Measurements from ENCODE around the gene GIPC2. TPM values are rescaled to one million over a fixed set of nuclear protein-coding genes. Genes with fewer than 3 reads are reported as not detected.

GIPC2 gene
- total and polyA plus RNA-seq, 2 donors (not counting 3 experiments of a cell fraction or from before 2014, with no cell fraction given) = 2.8 to 9.6 TPM

DNA sequence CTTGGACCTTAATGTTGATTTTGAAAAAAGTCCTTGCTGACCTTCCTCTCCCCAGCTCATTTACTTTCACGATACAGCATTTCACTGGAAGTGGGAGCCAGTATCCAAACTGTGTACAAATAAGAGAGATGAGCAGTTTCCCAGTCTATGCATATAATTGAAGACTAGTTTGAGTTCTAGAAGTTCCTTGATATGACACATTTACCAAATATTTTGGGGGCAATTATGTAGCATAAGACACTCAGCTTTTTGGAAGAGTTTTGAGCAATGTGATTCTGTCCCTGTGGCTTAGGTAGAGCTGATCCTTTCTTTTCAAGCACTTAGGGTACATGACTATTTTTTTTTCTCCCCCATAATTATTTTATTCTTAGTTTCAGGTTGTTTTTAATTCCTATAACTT is 26.4 kb downstream of the GIPC2 start:
- TF ChIP-seq MYC (IDR thresholded peaks at IDR 0.05; ENCODE audit: low read depth, low read length) (no peak), POLR2A (IDR thresholded peaks at IDR 0.05; ENCODE audit: low read depth, low read length) (no peak), EZH2 (IDR thresholded peaks at IDR 0.05; ENCODE audit: borderline replicate concordance, low read depth, low read length, severe bottlenecking) (no peak)
- TF ChIP-seq, protein P1, sequence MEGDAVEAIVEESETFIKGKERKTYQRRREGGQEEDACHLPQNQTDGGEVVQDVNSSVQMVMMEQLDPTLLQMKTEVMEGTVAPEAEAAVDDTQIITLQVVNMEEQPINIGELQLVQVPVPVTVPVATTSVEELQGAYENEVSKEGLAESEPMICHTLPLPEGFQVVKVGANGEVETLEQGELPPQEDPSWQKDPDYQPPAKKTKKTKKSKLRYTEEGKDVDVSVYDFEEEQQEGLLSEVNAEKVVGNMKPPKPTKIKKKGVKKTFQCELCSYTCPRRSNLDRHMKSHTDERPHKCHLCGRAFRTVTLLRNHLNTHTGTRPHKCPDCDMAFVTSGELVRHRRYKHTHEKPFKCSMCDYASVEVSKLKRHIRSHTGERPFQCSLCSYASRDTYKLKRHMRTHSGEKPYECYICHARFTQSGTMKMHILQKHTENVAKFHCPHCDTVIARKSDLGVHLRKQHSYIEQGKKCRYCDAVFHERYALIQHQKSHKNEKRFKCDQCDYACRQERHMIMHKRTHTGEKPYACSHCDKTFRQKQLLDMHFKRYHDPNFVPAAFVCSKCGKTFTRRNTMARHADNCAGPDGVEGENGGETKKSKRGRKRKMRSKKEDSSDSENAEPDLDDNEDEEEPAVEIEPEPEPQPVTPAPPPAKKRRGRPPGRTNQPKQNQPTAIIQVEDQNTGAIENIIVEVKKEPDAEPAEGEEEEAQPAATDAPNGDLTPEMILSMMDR (IDR thresholded peaks at IDR 0.05; ENCODE audit: extremely low read depth in 1 of 2, insufficient read depth in 1 of 2, low read depth in 1 of 2, low read length in 2 of 2) = no peak
- Histone ChIP-seq H3K27ac (ENCODE audit: insufficient read depth, low read depth, low read length) (peak overlapping the region; percentile 41), H3K36me3 (ENCODE audit: control insufficient read depth in 2 of 2, extremely low read depth in 1 of 2, insufficient read depth in 2 of 2, low read length in 2 of 2) (no peaks in the 10 kb centered on the region), H3K9ac (replicated peaks; ENCODE audit: extremely low read depth, insufficient read depth, low read length) (peak overlapping the region; percentile 17), H3K4me3 (replicated peaks in 1 of 3; ENCODE audit: insufficient read depth in 1 of 3, low read depth in 1 of 3, low read length in 3 of 3) (no peak overlapping the region), H3K9me1 (replicated peaks; ENCODE audit: control insufficient read depth, extremely low read depth, insufficient read depth, low read length) (no peaks in the 10 kb centered on the region), H3K9me3 (replicated peaks; ENCODE audit: control insufficient read depth, insufficient read depth, low read length) (no peaks in the 10 kb centered on the region), H4K20me1 (replicated peaks; ENCODE audit: control insufficient read depth, extremely low read depth, insufficient read depth, low read length) (no peaks in the 10 kb centered on the region), H3K79me2 (ENCODE audit: control insufficient read depth, insufficient read depth, low read length) (no peaks in the 10 kb centered on the region), H2AFZ (ENCODE audit: low read depth, low read length) (no peak overlapping the region), H3K4me1 (ENCODE audit: control insufficient read depth, extremely low read depth, insufficient read depth, low read length) (peaks cover 67% of the 10 kb centered on the region), H3K4me2 (ENCODE audit: insufficient read depth, low read length) (peak overlapping the region; percentile 1), H3K27me3 (ENCODE audit: control insufficient read depth in 2 of 2, insufficient read depth in 2 of 2, low read length in 2 of 2) (no peaks in the 10 kb centered on the region)
- intact Hi-C loops (cut with micrococcal nuclease) (no loop called here), dilution Hi-C loops (cut with MboI; ENCODE audit: extremely low pct_ligation_motif_present, low sequenced_read_pairs) (no loop called here)
- ChIA-PET POLR2A (interaction anchor here (0.6 to 6.2 kb wide), 3 partner anchors 17 to 389 kb away, joined by 3 to 30 read pairs (median 8); partner anchors contain the start of gene DNAJB4), CTCF (interaction anchor here (1.3 to 2.3 kb wide), 4 partner anchors 10 to 43 kb away, joined by 4 to 7 read pairs (median 5); no protein-coding TSS in a partner anchor)
- FAIRE-seq = no peak
- DNase-seq (ENCODE audit: low read depth, low spot score) = no peak
- no TSS peak for BruUV-seq (replicated peaks)

DNA sequence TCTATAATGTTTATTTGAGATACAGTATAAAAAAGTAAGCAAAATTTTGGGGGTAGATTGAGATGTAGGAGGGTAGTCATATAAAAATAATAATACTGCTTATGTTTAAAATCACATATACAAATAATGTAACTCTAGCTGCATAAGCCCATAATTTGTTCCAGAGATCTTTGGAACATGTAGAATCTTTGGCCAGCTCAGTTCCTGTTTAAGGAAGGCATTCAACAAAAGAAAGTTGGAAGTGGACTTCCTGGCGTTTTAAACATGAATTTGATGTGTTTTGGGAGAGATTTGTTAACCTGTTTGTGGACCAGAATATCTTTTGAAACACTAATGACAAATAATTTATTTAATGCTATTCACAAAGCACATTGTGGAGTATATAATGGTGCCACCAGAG is 27.7 kb downstream of the GIPC2 start:
- Histone ChIP-seq H3K4me1 (ENCODE audit: control insufficient read depth, extremely low read depth, insufficient read depth, low read length) (peaks cover 78% of the 10 kb centered on the region), H3K79me2 (ENCODE audit: control insufficient read depth, insufficient read depth, low read length) (no peaks in the 10 kb centered on the region), H4K20me1 (replicated peaks; ENCODE audit: control insufficient read depth, extremely low read depth, insufficient read depth, low read length) (no peaks in the 10 kb centered on the region), H3K9me3 (replicated peaks; ENCODE audit: control insufficient read depth, insufficient read depth, low read length) (no peaks in the 10 kb centered on the region), H2AFZ (ENCODE audit: low read depth, low read length) (no peak overlapping the region), H3K4me3 (replicated peaks in 1 of 3; ENCODE audit: insufficient read depth in 1 of 3, low read depth in 1 of 3, low read length in 3 of 3) (peak overlapping the region in 1 of 3 experiments; percentile 18), H3K9me1 (replicated peaks; ENCODE audit: control insufficient read depth, extremely low read depth, insufficient read depth, low read length) (no peaks in the 10 kb centered on the region), H3K27ac (ENCODE audit: insufficient read depth, low read depth, low read length) (peak overlapping the region; percentile 42), H3K4me2 (ENCODE audit: insufficient read depth, low read length) (peak overlapping the region; percentile 90), H3K9ac (replicated peaks; ENCODE audit: extremely low read depth, insufficient read depth, low read length) (peak overlapping the region; percentile 53), H3K27me3 (ENCODE audit: control insufficient read depth in 2 of 2, insufficient read depth in 2 of 2, low read length in 2 of 2) (no peaks in the 10 kb centered on the region), H3K36me3 (ENCODE audit: control insufficient read depth in 2 of 2, extremely low read depth in 1 of 2, insufficient read depth in 2 of 2, low read length in 2 of 2) (no peaks in the 10 kb centered on the region)
- TF ChIP-seq POLR2A (IDR thresholded peaks at IDR 0.05; ENCODE audit: low read depth, low read length) (no peak), JUN (IDR thresholded peaks at IDR 0.05; ENCODE audit: borderline replicate concordance, insufficient read depth, insufficient read length, low read depth) (peak; percentile 3)
- TF ChIP-seq, protein P1 (IDR thresholded peaks at IDR 0.05; ENCODE audit: extremely low read depth in 1 of 2, insufficient read depth in 1 of 2, low read depth in 1 of 2, low read length in 2 of 2) = no peak
- DNase-seq (ENCODE audit: low read depth, low spot score) (peak; percentile 78), FAIRE-seq (peak; percentile 67)
- CTCF ChIA-PET = interaction anchor here (0.6 to 2.3 kb wide), 6 partner anchors 9 to 68 kb away, joined by 3 to 8 read pairs (median 4); no protein-coding TSS in a partner anchor
- BruUV-seq (replicated peaks) = no TSS peak
- dilution Hi-C loops (cut with MboI; ENCODE audit: extremely low pct_ligation_motif_present, low sequenced_read_pairs) (no loop called here), intact Hi-C loops (cut with micrococcal nuclease) (no loop called here)
- POLR2A ChIA-PET = interaction anchor here (6.2 kb wide), 1 partner anchor 69 kb away, joined by 30 read pairs; the partner anchor contains the start of gene DNAJB4
